SK-N-DZ (cell line): ENCODE results near the gene MAN2B1.
"Not testable (repeated sequence)": the region's sequence is repeated elsewhere in the genome, so short reads cannot be mapped to it uniquely, and the experiment has no call there.

Experiments
- DNase-seq: peaks from one replicate; pipeline ENCODE4 v3.0.0-alpha.2; 2015; ENCODE audit warnings: low spot score

The MAN2B1 gene

DNA sequence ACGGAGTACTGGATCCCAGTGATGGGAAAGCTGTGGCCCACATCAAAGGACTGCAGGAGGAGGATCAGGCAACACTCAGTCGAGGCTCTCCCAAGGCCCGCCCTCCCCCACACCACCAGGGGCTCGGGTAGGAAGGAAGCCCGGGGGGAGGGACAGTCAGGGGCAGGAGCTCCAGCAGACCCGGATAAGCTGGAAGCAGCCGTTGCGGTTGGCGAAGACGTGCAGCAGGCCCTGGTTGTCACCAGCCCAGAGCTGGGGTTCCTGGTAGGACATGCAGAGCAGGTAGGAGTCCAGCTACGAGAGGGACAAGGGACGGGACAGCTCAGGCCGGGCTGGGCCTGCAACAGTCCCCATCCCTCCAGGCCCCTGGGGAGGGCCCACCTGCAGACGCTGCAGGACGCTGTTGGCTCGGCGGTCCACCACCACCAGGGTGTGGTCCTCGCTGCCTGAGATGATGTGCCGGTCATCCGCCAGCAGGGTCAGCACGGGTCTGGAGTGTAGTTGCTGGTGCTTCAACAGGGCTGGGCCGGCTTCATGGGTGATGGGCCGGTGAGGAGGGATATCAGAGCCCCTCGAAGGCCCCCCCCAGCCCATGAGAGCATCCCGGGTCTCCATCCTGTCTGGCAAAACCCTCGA is 23.2 kb upstream of the MAN2B1 start:
- no peak for DNase-seq

DNA sequence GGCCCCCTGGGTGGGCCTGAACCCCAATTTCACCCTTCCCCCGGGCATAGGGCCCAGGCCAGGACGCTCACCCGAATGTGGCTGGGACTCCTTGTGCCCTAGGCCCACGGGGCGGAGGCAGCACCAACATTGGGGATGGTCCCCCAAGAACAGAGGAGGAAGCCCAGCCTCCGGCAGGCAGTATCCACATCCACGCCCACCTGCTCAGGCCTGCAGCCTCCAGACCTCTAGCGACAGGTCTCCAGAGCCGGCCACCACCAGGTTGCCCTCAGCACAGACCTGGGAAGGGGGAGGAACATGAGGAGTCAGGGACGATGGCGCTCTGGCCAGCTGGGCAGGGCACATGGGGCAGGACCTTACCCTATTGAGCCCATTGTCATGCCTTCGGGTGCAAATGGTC is 22.5 kb upstream of the MAN2B1 start:
- no peak for DNase-seq

DNA sequence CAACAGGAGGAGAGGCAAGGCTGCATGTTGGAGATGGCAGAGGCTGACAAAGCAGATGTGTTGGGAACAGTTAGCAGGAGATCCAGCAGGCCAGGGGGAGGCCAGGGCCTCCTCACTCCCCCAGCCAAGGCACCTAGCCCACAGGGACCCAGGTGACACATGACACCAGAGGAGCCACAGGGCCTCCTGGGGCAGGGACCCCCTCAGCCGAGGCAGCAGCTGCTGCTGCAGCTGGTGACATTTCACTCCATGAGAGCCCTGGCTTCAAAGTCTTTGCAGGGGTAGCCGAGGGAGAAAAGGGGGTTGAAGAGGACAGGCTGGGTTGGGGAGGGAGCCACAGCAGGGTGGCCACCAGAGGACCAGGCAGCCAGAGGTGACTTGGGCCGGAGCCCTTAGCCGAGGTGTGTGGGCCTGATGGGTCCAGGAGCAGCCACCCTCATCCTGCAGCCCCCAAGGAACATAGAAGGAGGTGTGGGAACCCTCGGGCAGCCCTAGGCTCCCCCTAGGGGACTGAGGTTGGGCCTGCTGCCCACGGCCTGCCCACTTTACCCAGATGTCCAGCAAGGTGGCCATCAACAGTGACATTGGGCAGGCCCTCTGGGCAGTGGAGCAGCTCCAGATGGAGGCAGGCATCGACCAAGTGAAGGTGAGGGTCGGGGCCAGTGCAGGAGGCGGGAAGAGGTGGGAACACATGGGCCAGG is 21.1 kb upstream of the MAN2B1 start, which contains the start of gene GNG14:
Gene GNG14, plus strand, starts transcription at position 503 of the 701 bp plus-strand sequence. Its CDS starts 51 bp downstream, at position 554.
- DNase-seq = no peak

DNA sequence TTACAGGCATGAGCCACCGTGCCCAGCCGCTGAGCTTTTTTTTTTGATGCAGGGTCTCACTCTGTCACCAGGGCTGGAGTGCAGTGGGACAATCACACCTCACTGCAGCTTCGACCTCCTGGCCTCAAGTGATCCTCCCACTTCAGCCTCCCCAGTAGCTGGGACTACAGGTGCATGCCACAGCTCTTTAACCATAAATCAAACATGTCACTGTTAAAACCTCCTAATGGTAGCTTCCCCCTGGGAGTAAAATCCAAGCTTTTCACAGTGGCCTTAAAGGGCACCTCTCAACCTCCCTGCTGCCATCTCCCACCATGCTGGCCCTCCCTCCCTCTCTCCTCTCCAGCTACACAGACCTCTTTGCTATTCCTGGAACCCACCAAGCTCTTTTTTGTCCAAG is 19.3 kb upstream of the MAN2B1 start:
- no peak for DNase-seq

DNA sequence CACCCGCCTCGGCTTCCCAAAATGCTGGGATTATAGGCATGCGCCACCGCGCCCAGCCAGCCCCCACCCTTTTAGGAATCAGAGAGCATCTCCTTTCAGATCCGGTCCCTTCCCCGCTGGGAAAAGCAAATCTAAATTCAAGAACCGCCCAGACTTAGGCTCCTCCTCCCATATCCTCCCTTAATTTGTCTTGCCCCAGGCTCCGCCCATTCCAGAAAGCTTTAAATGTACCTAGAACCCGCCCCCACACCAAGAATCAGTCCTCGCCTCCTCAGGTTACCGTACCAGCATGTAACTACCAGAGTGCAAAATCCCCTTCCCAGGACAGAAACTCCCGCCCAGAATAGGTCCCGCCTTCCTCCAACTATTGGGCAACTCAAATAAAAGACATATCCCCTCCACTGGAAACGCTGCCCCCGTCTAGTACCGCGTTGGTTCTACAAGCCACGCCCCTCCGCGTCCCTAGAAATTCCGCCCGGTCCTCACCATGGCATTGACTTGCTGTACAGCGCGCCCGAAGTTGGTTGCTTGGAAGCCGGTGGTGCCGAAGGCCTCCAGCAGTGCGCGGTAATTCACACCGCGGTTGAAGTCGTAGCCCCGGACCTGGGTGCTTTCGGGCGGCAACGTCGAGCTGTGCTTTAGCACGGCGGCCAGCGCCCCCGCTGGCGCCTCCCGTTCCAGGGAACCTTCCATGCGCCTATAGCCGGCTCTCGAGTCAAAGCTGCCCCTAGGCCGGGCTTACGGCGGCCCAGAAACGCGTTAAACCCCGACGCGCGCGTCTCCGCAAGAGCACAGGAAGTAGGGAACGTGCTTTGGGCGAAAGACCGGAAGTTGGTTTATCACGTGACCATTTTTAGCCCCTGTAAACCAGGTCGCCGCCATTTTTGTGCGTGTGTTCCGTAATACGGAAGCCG is 14.8 kb upstream of the MAN2B1 start, which contains the start of gene DHPS:
Gene DHPS, minus strand, starts transcription at position 807 of the 914 bp plus-strand sequence. Its CDS starts 114 bp downstream, at position 693.
- peak; percentile 98 for DNase-seq

DNA sequence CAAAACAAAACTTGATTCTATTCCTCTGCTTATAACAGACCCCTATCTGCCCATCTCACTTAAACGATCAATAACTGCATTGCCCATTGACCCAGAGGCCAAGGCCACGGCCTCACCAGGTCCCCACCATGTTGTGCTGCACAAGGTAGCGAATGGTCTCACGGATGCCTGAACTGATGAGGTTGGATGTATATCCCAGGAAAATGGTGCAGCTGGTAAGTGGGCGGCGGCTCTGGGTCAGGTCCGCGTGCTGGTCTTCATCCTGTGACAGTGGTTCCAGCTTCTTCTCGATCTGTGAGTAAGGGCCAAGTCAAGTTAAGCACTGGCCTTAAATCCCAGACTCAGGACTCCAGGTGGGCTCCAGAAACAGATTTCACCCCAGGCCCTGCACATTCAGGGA is 13.5 kb upstream of the MAN2B1 start:
- no peak for DNase-seq

DNA sequence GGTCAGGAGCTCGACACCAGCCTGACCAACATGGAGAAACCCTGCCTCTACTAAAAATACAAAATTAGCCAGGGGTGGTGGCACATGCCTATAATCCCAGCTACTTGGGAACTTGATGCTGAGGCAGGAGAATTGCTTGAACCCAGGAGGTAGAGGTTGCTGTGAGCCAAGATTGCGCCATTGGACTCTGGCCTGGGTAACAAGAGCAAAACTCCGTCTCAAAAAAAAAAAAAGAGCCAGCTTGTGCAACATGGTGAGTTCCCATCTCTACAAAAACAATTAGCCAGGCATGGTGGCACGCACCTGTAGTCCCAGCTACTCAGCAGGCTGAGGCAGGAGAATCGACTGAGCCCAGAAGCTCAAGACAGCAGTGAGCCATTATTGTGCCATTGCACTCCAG is 11.5 kb upstream of the MAN2B1 start:
- DNase-seq = not testable (repeated sequence)

DNA sequence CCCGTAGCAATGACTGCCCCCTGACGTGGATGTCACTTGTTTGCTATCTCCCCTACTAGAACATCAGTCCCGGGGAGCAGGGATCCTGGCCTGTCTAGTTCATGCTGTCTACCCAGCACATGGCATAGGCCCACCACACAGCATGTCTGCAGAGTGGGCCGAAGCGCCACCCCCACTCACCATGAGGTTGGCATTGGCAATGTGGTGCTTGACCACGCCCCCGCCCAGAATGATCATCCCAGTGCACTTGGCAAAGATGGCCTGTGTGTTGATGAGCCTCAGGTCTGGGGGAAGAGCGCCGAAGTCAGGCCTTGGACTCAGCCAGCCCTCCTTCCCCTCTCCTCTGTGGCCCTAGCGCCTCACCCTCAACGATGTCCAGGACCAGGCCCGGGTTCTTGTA is 10.4 kb upstream of the MAN2B1 start:
- DNase-seq = no peak

DNA sequence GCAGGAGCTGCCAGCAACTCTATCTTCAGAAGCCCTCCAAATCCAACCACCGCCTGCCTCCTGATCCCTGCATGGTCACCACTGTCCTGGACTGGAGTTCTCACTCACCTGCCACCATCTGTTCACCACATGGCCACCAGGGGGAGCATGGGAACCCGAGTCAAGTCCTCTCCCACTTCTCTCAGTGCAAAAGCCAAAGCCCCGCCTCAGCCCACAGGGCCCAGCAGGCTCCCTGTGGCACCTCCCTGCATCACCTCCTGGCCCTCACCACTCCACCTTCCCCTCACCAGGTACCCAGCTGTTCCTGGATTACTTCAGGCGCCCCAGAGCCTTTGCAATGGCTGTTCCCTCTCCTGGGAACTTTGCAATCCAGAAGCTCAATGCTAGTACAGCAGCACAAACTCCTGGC is 9.8 kb upstream of the MAN2B1 start:
- peak; percentile 78 for DNase-seq

DNA sequence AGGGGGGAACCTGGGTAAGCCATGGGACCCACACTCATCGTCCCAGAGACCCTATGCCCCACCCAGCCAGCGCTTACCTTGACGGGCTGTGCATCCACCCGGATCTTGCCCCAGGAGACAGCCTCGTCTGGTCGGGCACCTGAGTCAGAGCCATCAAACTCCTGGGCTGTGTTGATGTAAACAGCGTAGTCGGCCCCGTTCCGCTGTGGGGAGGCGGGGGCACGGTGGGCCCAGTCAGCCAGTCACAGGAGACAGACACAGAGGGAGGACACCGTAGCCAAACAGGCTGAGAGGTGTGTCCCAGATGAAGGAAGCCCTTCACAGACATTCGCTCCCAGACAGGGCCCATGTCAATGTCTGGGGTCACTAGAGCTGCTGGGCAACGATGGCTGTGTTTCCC is 9.4 kb upstream of the MAN2B1 start:
- DNase-seq = no peak

DNA sequence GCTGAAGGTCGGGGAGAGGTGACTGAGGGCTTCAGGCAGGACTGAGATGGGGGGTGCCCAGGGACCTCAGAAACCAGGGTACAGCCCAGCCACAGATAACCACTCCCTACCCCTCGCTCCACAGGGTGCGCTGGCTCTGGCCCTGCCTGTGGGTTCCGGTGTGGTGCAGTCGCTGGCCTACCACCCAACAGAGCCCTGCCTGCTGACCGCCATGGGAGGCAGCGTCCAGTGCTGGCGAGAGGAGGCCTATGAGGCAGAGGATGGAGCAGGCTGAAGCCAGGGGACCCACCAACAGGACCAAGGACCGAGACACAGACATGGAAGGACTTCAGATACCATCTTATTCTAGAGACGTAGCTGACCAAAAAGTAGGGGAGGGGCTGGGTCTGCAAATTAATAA is 8.9 kb upstream of the MAN2B1 start:
- no peak for DNase-seq

DNA sequence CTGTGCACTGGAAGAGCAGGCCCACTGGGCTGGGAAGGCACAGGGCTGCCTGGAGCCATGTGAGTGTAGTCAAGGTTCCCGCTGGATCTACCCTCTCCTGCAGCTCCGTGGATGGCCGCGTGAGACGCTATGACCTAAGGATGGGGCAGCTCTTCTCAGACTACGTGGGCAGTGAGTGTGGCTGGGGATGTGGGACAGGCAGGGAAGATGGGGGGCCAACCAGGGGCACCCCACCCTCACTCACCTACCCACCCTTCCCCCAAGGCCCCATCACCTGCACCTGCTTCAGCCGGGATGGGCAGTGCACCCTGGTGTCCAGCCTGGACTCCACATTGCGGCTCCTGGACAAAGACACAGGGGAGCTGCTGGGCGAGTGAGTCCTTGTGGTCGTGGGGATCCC is 6.2 kb upstream of the MAN2B1 start:
- DNase-seq = no peak

DNA sequence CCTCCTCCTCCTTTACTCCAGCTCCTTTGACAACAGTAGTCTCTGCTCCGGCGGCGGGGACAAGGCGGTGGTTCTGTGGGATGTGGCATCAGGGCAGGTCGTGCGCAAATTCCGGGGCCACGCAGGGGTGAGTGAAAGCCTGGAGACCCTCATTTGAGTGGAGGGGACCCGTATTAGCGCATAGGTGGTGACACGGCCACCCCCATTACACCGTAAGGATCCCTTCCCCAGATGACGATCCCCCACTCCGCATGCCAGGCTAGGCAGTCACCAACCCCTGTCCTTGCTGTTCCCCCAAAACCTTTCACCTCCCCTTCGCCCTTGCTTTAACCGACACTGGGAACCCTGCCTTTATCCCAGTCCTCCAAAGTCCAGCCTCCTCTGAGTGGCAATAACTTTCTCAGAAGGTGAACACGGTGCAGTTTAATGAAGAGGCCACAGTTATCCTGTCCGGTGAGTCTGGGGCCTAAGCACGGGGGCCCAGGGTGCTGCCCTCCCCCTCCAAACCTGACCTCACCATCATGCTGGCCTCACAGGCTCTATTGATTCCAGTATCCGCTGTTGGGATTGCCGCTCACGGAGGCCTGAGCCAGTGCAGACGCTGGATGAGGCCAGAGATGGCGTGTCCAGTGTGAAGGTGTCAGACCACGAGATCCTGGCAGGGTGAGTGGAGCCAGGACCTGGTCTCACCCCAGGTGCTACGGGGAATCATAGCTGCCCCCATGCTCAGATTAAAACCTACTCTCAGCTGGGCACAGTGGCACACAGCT is 3.8 kb upstream of the MAN2B1 start:
- no peak for DNase-seq

DNA sequence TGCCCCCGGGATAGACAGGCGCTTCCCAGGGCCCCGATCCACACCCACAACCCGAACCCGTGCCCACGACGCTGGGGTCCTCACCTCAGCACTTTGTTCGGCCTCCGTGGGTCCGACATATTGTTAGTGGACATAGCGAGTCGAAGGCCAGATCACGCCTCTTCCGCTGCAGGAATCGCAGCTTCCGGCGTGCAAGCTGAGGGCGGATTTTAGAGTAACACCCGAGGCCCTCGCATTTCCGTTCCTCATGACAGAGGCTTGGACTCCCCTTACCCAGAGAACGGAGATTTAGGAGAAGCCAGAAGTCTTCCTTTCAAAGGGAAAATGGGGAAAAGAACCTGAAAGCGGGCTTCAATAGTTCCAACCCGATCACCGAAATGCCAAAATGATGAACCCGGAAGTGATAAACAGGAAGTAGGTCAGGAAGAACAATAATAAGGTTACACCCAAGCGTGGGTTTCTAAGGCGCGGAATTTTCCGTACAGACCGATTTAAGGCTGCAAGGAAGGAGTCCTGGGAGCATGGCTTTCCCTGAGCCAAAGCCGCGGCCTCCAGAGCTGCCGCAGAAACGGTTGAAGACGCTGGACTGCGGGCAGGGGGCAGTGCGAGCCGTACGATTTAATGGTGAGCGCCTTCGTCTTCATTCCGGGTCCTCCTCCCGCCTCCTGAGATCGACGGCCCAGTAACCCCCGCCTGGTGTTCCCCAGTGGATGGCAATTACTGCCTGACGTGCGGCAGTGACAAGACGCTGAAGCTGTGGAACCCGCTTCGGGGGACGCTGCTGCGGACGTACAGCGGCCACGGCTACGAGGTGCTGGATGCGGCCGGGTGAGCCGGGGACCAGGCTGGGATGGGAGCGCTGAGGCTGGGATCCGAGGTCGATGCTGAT is 3.0 kb upstream of the MAN2B1 start:
- peak; percentile 85 for DNase-seq

DNA sequence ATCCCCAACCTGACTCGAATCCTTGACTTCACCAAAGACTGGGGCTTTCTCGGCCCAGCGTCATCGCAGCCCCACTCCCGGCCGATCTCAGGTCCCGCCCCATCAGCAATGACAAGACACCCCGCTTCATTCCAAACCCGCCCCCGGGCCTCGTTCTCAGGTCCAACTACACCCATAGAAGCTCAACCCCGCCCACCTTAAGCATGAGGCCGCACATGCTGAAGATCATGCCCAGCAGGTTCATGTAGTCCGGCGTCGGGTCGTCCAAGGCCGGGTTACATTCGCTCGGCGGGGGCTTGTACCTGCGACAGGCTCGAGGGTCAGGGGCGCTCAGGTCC is 2.4 kb upstream of the MAN2B1 start:
- no peak for DNase-seq

DNA sequence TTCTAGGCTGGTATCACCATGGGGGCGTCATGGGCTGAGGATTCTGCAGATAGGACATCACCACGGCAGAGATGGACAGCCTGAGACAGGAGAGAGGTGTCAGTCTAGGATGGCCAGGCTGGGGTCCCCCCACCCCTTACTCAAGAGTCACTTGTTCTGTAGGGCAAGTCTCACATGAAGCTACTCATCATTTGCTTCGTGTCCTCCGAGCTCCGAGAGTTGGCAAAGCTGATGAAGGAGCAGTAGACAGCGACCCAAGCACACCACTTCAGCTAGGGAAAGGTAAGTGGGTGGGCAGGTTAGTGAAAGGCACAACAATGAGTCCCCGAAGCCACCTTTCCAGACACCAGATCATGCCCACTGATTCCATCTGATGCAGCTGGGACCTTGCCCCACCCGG is 1.8 kb upstream of the MAN2B1 start:
- no peak for DNase-seq

DNA sequence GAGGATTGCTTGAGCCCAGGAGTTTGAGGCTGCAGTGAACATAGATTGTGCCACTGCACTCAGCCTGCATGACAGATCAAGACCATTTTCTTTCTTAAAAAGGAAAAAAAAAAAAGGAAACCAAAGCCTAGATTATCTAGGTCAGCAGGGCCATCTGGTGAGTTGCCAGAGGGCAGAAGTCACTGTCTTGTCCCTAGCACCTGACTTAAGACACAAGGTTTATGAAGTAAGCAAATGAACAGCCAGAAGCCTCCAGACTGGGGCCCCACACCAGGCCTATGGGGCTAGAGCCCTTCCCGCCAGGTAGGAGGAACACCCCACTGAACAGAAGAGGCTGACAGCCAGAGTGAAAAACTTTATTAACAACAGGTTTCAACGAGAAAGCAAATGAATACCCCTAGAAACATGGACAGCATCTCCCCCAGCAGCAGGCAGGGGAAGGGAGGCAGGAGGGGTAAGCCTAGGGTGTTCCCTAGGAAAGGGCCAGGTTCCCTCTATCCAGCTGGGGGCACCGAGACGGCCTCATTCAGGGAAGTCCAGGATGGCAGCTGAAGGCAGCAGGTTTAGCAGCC is 1.3 kb upstream of the MAN2B1 start:
- DNase-seq = no peak

DNA sequence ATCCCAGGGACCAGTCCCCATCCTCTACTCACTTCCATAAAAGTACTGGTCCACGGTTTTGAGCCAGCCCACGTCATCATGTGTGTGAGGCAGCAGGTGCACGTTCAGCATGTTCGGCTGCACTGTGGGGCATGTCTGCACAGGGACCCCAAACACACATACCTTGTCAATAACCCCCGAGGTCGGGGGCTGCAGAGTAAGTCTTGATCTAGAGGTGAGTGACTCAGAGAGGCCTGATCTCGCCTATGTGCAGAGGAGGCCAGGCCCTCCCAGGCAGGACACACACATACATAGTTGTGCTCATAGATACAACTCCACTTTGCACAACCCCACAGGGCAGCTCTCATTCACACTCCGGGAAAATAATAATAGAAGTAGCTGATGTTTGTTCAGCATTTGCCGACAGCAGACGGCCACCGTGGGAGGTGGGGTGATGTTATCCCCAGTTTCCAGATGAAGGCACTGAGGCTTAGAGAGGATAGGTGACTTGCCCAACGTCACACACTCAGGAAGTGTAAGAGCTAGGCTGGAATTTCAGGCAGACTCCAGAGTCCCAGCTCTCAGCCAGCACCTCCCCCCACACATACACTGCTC is 774 bp downstream of the MAN2B1 start:
- DNase-seq = no peak

DNA sequence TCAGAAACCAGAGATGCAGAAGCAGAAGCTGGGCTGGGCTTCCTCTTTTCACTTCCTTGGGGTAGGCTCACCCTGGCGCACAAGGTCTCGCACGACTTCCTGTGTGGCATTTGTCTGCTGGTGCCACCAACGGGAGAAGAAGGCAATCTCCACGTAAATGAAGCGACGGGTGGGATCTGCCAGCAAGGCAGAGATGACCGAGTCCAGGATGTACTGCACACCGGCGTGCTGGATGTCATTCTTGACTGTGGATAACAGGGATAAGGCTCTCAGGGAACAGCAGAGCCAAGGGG is 1.3 kb downstream of the MAN2B1 start:
- no peak for DNase-seq
